ENCODE measurements around the gene OIT3. TPM values are rescaled to one million over a fixed set of nuclear protein-coding genes. Genes with fewer than 3 reads are reported as not detected.

The OIT3 gene
- total RNA-seq, 1 experiment from 2014 or later, result not detected

DNA sequence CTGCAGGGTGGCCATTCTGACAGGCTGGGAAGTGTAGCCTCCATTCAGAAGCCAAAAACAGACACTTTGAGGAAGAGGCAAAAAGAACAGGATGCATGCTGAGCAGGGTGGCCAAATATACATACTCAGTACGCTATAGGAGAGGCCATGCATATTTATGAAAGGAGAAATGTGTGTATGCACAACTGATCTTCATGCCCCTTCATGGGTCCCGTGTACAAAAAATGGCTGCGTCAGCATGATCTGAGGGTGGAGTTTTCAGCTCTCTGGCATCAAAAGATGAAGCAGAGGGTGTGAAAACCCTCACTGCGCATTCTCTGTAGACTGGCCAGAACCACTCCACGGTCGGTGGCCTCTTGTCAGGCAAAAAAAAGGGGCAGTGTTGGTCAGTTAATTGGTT, 35.5 kb upstream of the OIT3 start:
- no peak overlapping the region for H3K27ac ChIP-seq (ENCODE audit: low read length)
- no peaks in the 10 kb centered on the region for H3K9me3 ChIP-seq (ENCODE audit: low read length)
- ChIA-PET CTCF (no interaction called here), POLR2A (ENCODE audit: unreplicated experiment) (no interaction called here)
- ATAC-seq (no peak), DNase-seq (no peak)
- H4K20me1 ChIP-seq (ENCODE audit: low read length), result no peaks in the 10 kb centered on the region
- intact Hi-C loops (cut with micrococcal nuclease), result no loop called here
- no peaks in the 10 kb centered on the region for H3F3A ChIP-seq (ENCODE audit: low read length, unreplicated experiment)
- no peak overlapping the region for H2AFZ ChIP-seq (ENCODE audit: low read length)
- H3K9ac ChIP-seq (ENCODE audit: low read length), result no peak overlapping the region
- no peaks in the 10 kb centered on the region for H3K36me3 ChIP-seq (ENCODE audit: low read depth, low read length)
- no peaks in the 10 kb centered on the region for H3K79me2 ChIP-seq (ENCODE audit: low read length)
- H3K4me3 ChIP-seq (ENCODE audit: low read length), result no peak overlapping the region
- H3K9me2 ChIP-seq (replicated peaks; ENCODE audit: low read length), result no peaks in the 10 kb centered on the region
- H3K4me2 ChIP-seq (ENCODE audit: low read length), result no peak overlapping the region
- no TSS peak for BruUV-seq (replicated peaks)
- H3K27me3 ChIP-seq (ENCODE audit: low read length), result peaks cover 38% of the 10 kb centered on the region
- TF ChIP-seq EZH2phosphoT487 (IDR thresholded peaks at IDR 0.05; ENCODE audit: borderline replicate concordance, low read length), result no peak
- TF ChIP-seq, protein P1, sequence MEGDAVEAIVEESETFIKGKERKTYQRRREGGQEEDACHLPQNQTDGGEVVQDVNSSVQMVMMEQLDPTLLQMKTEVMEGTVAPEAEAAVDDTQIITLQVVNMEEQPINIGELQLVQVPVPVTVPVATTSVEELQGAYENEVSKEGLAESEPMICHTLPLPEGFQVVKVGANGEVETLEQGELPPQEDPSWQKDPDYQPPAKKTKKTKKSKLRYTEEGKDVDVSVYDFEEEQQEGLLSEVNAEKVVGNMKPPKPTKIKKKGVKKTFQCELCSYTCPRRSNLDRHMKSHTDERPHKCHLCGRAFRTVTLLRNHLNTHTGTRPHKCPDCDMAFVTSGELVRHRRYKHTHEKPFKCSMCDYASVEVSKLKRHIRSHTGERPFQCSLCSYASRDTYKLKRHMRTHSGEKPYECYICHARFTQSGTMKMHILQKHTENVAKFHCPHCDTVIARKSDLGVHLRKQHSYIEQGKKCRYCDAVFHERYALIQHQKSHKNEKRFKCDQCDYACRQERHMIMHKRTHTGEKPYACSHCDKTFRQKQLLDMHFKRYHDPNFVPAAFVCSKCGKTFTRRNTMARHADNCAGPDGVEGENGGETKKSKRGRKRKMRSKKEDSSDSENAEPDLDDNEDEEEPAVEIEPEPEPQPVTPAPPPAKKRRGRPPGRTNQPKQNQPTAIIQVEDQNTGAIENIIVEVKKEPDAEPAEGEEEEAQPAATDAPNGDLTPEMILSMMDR (conservative IDR thresholded peaks at IDR 0.05; ENCODE audit: low read depth, low read length), result no peak
- TF ChIP-seq EZH2 (IDR thresholded peaks at IDR 0.05; ENCODE audit: low read length, unreplicated experiment), result no peak
- H3K4me1 ChIP-seq (ENCODE audit: insufficient read depth, low read length), result no peaks in the 10 kb centered on the region

DNA sequence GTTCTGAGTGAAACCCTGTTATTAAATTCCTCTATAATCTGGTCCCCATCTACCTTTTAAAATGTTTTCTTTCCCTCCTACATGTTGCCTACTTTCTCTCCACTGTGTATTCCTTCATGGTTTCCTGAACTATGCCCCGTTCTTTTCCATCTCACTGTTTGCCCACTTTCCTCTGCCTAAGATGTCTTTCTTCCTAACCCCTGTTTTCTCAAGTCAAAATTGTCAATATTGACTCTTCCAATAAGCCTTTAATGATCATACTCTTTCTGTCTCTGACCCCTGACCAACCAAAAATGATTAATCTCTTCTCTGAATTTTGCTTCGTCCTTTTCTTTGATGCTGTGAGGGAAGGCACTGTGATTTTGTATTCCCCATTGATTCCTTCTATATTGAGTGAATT, 30.6 kb upstream of the OIT3 start:
- Histone ChIP-seq H3K27ac (ENCODE audit: low read length) (no peak overlapping the region), H3K4me3 (ENCODE audit: low read length) (no peak overlapping the region), H3K27me3 (ENCODE audit: low read length) (peaks cover 32% of the 10 kb centered on the region), H3K9ac (ENCODE audit: low read length) (no peak overlapping the region), H4K20me1 (ENCODE audit: low read length) (no peaks in the 10 kb centered on the region), H3K79me2 (ENCODE audit: low read length) (no peaks in the 10 kb centered on the region), H3K4me1 (ENCODE audit: insufficient read depth, low read length) (no peaks in the 10 kb centered on the region), H3K9me2 (replicated peaks; ENCODE audit: low read length) (no peaks in the 10 kb centered on the region), H2AFZ (ENCODE audit: low read length) (no peak overlapping the region), H3K9me3 (ENCODE audit: low read length) (no peaks in the 10 kb centered on the region), H3K36me3 (ENCODE audit: low read depth, low read length) (no peaks in the 10 kb centered on the region), H3K4me2 (ENCODE audit: low read length) (no peak overlapping the region), H3F3A (ENCODE audit: low read length, unreplicated experiment) (no peaks in the 10 kb centered on the region)
- DNase-seq, result no peak
- ChIA-PET CTCF (no interaction called here), POLR2A (ENCODE audit: unreplicated experiment) (interaction anchor here (0.8 kb wide), 1 partner anchor 52 kb away, joined by 12 read pairs; no protein-coding TSS in a partner anchor)
- intact Hi-C loops (cut with micrococcal nuclease), result no loop called here
- no peak for TF ChIP-seq EZH2 (IDR thresholded peaks at IDR 0.05; ENCODE audit: low read length, unreplicated experiment)
- no peak for TF ChIP-seq EZH2phosphoT487 (IDR thresholded peaks at IDR 0.05; ENCODE audit: borderline replicate concordance, low read length)
- TF ChIP-seq, protein P1 (conservative IDR thresholded peaks at IDR 0.05; ENCODE audit: low read depth, low read length), result no peak
- ATAC-seq, result no peak
- BruUV-seq (replicated peaks), result no TSS peak

DNA sequence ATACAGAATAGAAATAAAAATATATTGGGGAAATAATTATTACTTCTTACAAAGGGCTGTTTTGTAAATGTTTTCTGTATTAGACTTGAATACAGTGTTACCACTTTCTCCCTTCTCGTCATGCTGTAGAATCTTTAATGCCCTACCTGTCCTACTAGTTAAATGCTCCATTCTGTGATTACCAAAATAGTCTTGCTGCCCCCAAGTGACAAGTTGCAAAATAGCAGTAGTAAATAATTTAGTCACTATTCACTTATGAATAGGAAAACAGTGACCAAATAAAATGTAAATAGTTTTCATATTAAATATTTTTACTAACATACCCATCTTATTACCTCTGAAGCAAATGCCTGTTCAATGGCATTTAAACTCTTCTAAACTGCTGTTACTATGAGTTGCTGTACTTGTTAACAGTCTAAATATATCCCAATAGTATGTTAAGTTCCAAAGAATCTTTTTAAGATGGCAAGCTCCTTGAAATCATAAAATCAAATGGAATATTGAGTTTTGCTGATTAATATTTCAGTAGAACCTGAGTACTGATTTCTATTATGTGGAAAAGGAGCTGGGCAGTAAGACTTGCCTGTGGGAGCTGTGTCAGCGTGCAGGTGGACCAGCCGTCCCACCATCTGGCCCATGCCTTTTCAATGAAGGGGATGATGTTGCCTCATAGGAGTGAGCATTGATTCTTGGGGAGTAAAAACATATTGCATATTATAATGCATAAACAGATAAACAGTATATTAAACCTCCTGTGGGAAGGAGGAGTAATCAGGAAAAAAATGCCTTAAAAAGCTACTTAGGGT, 18.1 kb upstream of the OIT3 start:
- BruUV-seq (replicated peaks), result no TSS peak
- intact Hi-C loops (cut with micrococcal nuclease), result loop anchor here (1.0 to 2.0 kb wide), 6 partner anchors 29 to 537 kb away; no protein-coding TSS in a partner anchor
- peaks cover 3% of the 10 kb centered on the region; the same call in 1 of the 2 replicates for H3K4me1 ChIP-seq (ENCODE audit: insufficient read depth, low read length)
- 0 out of 2 replicates have a peak, but pooled peaks cover 3% of the 10 kb centered on the region for H4K20me1 ChIP-seq (ENCODE audit: low read length)
- no peaks in the 10 kb centered on the region for H3K79me2 ChIP-seq (ENCODE audit: low read length)
- CTCF ChIA-PET, result interaction anchor here (1.3 kb wide), 1 partner anchor 40 kb away, joined by 4 read pairs; no protein-coding TSS in a partner anchor
- H3K27me3 ChIP-seq (ENCODE audit: low read length), result peaks cover 30% of the 10 kb centered on the region
- H3K4me3 ChIP-seq (ENCODE audit: low read length), result no peak overlapping the region
- H2AFZ ChIP-seq (ENCODE audit: low read length), result no peak overlapping the region
- H3K9ac ChIP-seq (ENCODE audit: low read length), result no peak overlapping the region
- DNase-seq, result peak; percentile 98
- no peak overlapping the region for H3K4me2 ChIP-seq (ENCODE audit: low read length)
- no peaks in the 10 kb centered on the region for H3F3A ChIP-seq (ENCODE audit: low read length, unreplicated experiment)
- no peak overlapping the region for H3K27ac ChIP-seq (ENCODE audit: low read length)
- no peaks in the 10 kb centered on the region for H3K9me3 ChIP-seq (ENCODE audit: low read length)
- POLR2A ChIA-PET (ENCODE audit: unreplicated experiment), result no interaction called here
- no peaks in the 10 kb centered on the region for H3K36me3 ChIP-seq (ENCODE audit: low read depth, low read length)
- H3K9me2 ChIP-seq (replicated peaks; ENCODE audit: low read length), result no peaks in the 10 kb centered on the region
- ATAC-seq, result peak; percentile 86
- TF ChIP-seq EZH2 (IDR thresholded peaks at IDR 0.05; ENCODE audit: low read length, unreplicated experiment) (no peak), EZH2phosphoT487 (IDR thresholded peaks at IDR 0.05; ENCODE audit: borderline replicate concordance, low read length) (no peak)
- TF ChIP-seq, protein P1 (conservative IDR thresholded peaks at IDR 0.05; ENCODE audit: low read depth, low read length), result peak; percentile 100
